Natural killer cell treated with Interleukin-12 subunit alpha and Interleukin-12 subunit beta and Interleukin-15 and Interleukin-18, amount 100 ng/mL, for 72 hours (primary cell): ENCODE measurements around the gene PLSCR3. TPM values are rescaled to one million over a fixed set of nuclear protein-coding genes. Genes with fewer than 3 reads are reported as not detected.

Source experiments
- ATAC-seq, 2 donors: fragments of 150-1000 bp; cut with Tn5 transposase in 1 of 2; sonication (Bioruptor Pico), chemical (Tn5 transposase) in 1 of 2; 2 replicates each; pipeline ENCODE4 v1.10.0; 2021
- DNase-seq: peaks from one replicate; pipeline ENCODE4 v3.0.0; 2022; ENCODE audit warnings: low spot score
- H3K27ac Mint-ChIP-seq, 2 donors: 1 replicate in 1 of 2; 2 replicates in 1 of 2; pipeline ENCODE4 v1.8.0; 2022; ENCODE audit warnings: mixed read lengths in 2 of 2, mild to moderate bottlenecking in 1 of 2, moderate library complexity in 1 of 2
- H3K27me3 Mint-ChIP-seq, 2 donors: 1 replicate in 1 of 2; 2 replicates in 1 of 2; pipeline ENCODE4 v1.8.0; 2022; ENCODE audit warnings: mixed read lengths in 2 of 2
- H3K36me3 Mint-ChIP-seq: one replicate; pipeline ENCODE4 v1.8.0; 2022; ENCODE audit warnings: mixed read lengths
- H3K4me1 Mint-ChIP-seq, 2 donors: 1 replicate in 1 of 2; 2 replicates in 1 of 2; pipeline ENCODE4 v1.8.0; 2022; ENCODE audit warnings: low read depth in 2 of 2, mixed read lengths in 2 of 2, mild to moderate bottlenecking in 1 of 2
- H3K4me3 Mint-ChIP-seq: one replicate; pipeline ENCODE4 v1.8.0; 2022; ENCODE audit warnings: mixed read lengths
- H3K9me3 Mint-ChIP-seq: 2 replicates; pipeline ENCODE4 v1.8.0; 2022; ENCODE audit warnings: mixed read lengths
- total RNA-seq, 2 donors: library from RNA; stranded (reverse); gene quantifications; one replicate each; pipeline ENCODE4 v1.2.3, GENCODE V29; 2022

PLSCR3 gene
- total RNA-seq, 2 donors from 2014 or later, result 32.2 to 48.4 TPM

GRCh38 chr17:7351665-7352502 lies 42.4 kb downstream of the PLSCR3 start, which contains the start of gene KCTD11:
Gene KCTD11, plus strand, starts transcription at chr17:7352162.
- Mint-ChIP-seq H3K27ac (peak within 1 kb of the TSS; percentile 84 to 91), H3K9me3 (no peaks in the 10 kb centered on the region), H3K36me3 (no peaks in the 10 kb centered on the region), H3K4me1 (peaks cover 17 to 41% of the 10 kb centered on the region in 2 donors), H3K27me3 (no peaks in the 10 kb centered on the region), H3K4me3 (peak within 1 kb of the TSS; percentile 95)
- DNase-seq (peak; percentile 94), ATAC-seq (peak; percentile 91 to 93)

GRCh38 chr17:7348478-7349242 lies 45.7 kb downstream of the PLSCR3 start:
- H3K4me3 Mint-ChIP-seq, result no peak overlapping the region
- H3K4me1 Mint-ChIP-seq, result peaks cover 18 to 26% of the 10 kb centered on the region in 2 donors
- H3K27me3 Mint-ChIP-seq, result no peaks in the 10 kb centered on the region

GRCh38 chr17:7347630-7348477 lies 46.5 kb downstream of the PLSCR3 start:
- H3K36me3 Mint-ChIP-seq, result peaks cover 5% of the 10 kb centered on the region

More at GRCh38 chr17:7348478-7349242, 45.7 kb downstream of the PLSCR3 start:
- peaks cover 5% of the 10 kb centered on the region for H3K36me3 Mint-ChIP-seq
- no peaks in the 10 kb centered on the region for H3K9me3 Mint-ChIP-seq
- DNase-seq (no peak), ATAC-seq (no peak)
- peak overlapping the region in 1 of 2 donors; percentile 57 for H3K27ac Mint-ChIP-seq

GRCh38 chr17:7346761-7347614 lies 47.3 kb downstream of the PLSCR3 start:
- peaks cover 10 to 18% of the 10 kb centered on the region in 2 donors for H3K4me1 Mint-ChIP-seq
- no peaks in the 10 kb centered on the region for H3K27me3 Mint-ChIP-seq
- no peak for DNase-seq
- peaks cover 5% of the 10 kb centered on the region for H3K36me3 Mint-ChIP-seq
- H3K9me3 Mint-ChIP-seq, result no peaks in the 10 kb centered on the region
- H3K27ac Mint-ChIP-seq, result no peak overlapping the region
- ATAC-seq, result no peak
- H3K4me3 Mint-ChIP-seq, result no peak overlapping the region

More at GRCh38 chr17:7347630-7348477, 46.5 kb downstream of the PLSCR3 start:
- Mint-ChIP-seq H3K9me3 (no peaks in the 10 kb centered on the region), H3K27ac (no peak overlapping the region), H3K4me3 (no peak overlapping the region), H3K4me1 (peaks cover 16 to 25% of the 10 kb centered on the region in 2 donors), H3K27me3 (no peaks in the 10 kb centered on the region)
- no peak for ATAC-seq
- DNase-seq, result no peak

- no peaks in the 10 kb centered on the region for H3K9me3 Mint-ChIP-seq
- peaks cover 18% of the 10 kb centered on the region for H3K36me3 Mint-ChIP-seq
- no peaks in the 10 kb centered on the region for H3K27me3 Mint-ChIP-seq
- peaks cover 14 to 19% of the 10 kb centered on the region in 2 donors for H3K4me1 Mint-ChIP-seq
- no peak for DNase-seq
- no peak overlapping the region for H3K4me3 Mint-ChIP-seq
- H3K27ac Mint-ChIP-seq, result peak overlapping the region in 1 of 2 donors; percentile 63
- no peak for ATAC-seq
Measured at GRCh38 chr17:7343250-7343649, 51.1 kb downstream of the PLSCR3 start.

- peaks cover 18% of the 10 kb centered on the region for H3K36me3 Mint-ChIP-seq
- DNase-seq (no peak), ATAC-seq (no peak)
- peak overlapping the region in 1 of 2 donors; percentile 22 for H3K27ac Mint-ChIP-seq
- H3K4me3 Mint-ChIP-seq, result no peak overlapping the region
- H3K9me3 Mint-ChIP-seq, result no peaks in the 10 kb centered on the region
- H3K27me3 Mint-ChIP-seq, result no peaks in the 10 kb centered on the region
- H3K4me1 Mint-ChIP-seq, result peaks cover 25 to 31% of the 10 kb centered on the region in 2 donors
Measured at GRCh38 chr17:7341842-7342241, 52.5 kb downstream of the PLSCR3 start.

- ATAC-seq, result no peak
- H3K27ac Mint-ChIP-seq, result peak overlapping the region; percentile 69 to 70
- DNase-seq, result no peak
- H3K27me3 Mint-ChIP-seq, result no peaks in the 10 kb centered on the region
- H3K4me3 Mint-ChIP-seq, result no peak overlapping the region
- H3K36me3 Mint-ChIP-seq, result peaks cover 18% of the 10 kb centered on the region
- no peaks in the 10 kb centered on the region for H3K9me3 Mint-ChIP-seq
- peaks cover 35 to 41% of the 10 kb centered on the region in 2 donors for H3K4me1 Mint-ChIP-seq
Measured at GRCh38 chr17:7340179-7340578, 54.1 kb downstream of the PLSCR3 start.

Other genes with a start within 250 kb of the PLSCR3 start
- gene ASGR1, start 215.2 kb downstream of the PLSCR3 start, total RNA-seq, result under 1 TPM in 1 of 2 donors, not detected in 1; 0.95 TPM
- gene DLG4, start 174.7 kb downstream of the PLSCR3 start, total RNA-seq, result 1 to 10 TPM; 3.3 to 8.3 TPM
- gene ACADVL, start 174.6 kb downstream of the PLSCR3 start, total RNA-seq, result 100 to 1,000 TPM; 651 to 710 TPM
- 10 to 100 TPM; 35.1 to 61.6 TPM for gene DVL2, start 160.0 kb downstream of the PLSCR3 start, total RNA-seq
- gene PHF23, start 155.1 kb downstream of the PLSCR3 start, total RNA-seq, result 10 to 100 TPM; 40.1 to 55.2 TPM
- 100 to 1,000 TPM; 197 to 277 TPM for gene GABARAP, start 152.1 kb downstream of the PLSCR3 start, total RNA-seq
- 100 to 1,000 TPM; 145 to 165 TPM for gene CTDNEP1, start 142.8 kb downstream of the PLSCR3 start, total RNA-seq
- 10 to 100 TPM; 43.5 to 70.5 TPM for gene ELP5, start 142.3 kb downstream of the PLSCR3 start, total RNA-seq
- gene CLDN7, start 132.0 kb downstream of the PLSCR3 start, total RNA-seq, result 1 to 10 TPM in 1 of 2 donors, under 1 TPM in 1; 0.73 to 1.1 TPM
- gene SLC2A4, start 112.8 kb downstream of the PLSCR3 start, total RNA-seq, result under 1 TPM in 1 of 2 donors, not detected in 1; 0.50 TPM
- gene YBX2, start 99.9 kb downstream of the PLSCR3 start, total RNA-seq, result not detected
- 1,000 to 10,000 TPM in 1 of 2 donors, 100 to 1,000 TPM in 1; 953 to 1,345 TPM for gene EIF5A, start 86.9 kb downstream of the PLSCR3 start, total RNA-seq
- 10 to 100 TPM; 58.1 to 87.0 TPM for gene GPS2, start 79.2 kb downstream of the PLSCR3 start, total RNA-seq
- gene NEURL4, start 65.2 kb downstream of the PLSCR3 start, total RNA-seq, result 10 to 100 TPM; 37.6 to 76.7 TPM
- gene ACAP1, start 58.0 kb downstream of the PLSCR3 start, total RNA-seq, result 100 to 1,000 TPM; 240 to 419 TPM
- gene KCTD11, start 42.4 kb downstream of the PLSCR3 start, total RNA-seq, result 10 to 100 TPM in 1 of 2 donors, 1 to 10 TPM in 1; 6.7 to 13.0 TPM
- gene TMEM95, start 39.4 kb downstream of the PLSCR3 start, total RNA-seq, result not detected
- under 1 TPM in 1 of 2 donors, not detected in 1; 0.36 TPM for gene TNK1, start 13.4 kb downstream of the PLSCR3 start, total RNA-seq
- 10 to 100 TPM; 40.1 to 51.1 TPM for gene TMEM256, start 9.6 kb upstream of the PLSCR3 start, total RNA-seq
- 1 to 10 TPM; 2.3 to 7.7 TPM for gene NLGN2, start 13.3 kb upstream of the PLSCR3 start, total RNA-seq
- not detected for gene SPEM1, start 25.8 kb upstream of the PLSCR3 start, total RNA-seq
- gene SPEM2, start 31.1 kb upstream of the PLSCR3 start, total RNA-seq, result not detected
- gene SPEM3, start 34.3 kb upstream of the PLSCR3 start, total RNA-seq, result not detected
- gene TMEM102, start 40.9 kb upstream of the PLSCR3 start, total RNA-seq, result 10 to 100 TPM; 11.2 to 14.2 TPM
- 1 to 10 TPM; 1.9 to 4.5 TPM for gene FGF11, start 45.0 kb upstream of the PLSCR3 start, total RNA-seq
- 10 to 100 TPM; 10.4 to 13.7 TPM for gene CHRNB1, start 50.5 kb upstream of the PLSCR3 start, total RNA-seq
- 10 to 100 TPM; 19.7 to 26.1 TPM for gene ZBTB4, start 85.1 kb upstream of the PLSCR3 start, total RNA-seq
- gene SLC35G6, start 86.9 kb upstream of the PLSCR3 start, total RNA-seq, result not detected
- gene POLR2A, start 89.8 kb upstream of the PLSCR3 start, total RNA-seq, result 100 to 1,000 TPM; 212 to 283 TPM
- 10 to 100 TPM; 54.9 to 69.3 TPM for gene TNFSF12, start 154.5 kb upstream of the PLSCR3 start, total RNA-seq
- 1 to 10 TPM; 3.1 to 6.8 TPM for gene TNFSF13, start 164.2 kb upstream of the PLSCR3 start, total RNA-seq
- gene SENP3, start 167.4 kb upstream of the PLSCR3 start, total RNA-seq, result 10 to 100 TPM; 56.2 to 90.1 TPM
- 10 to 100 TPM; 20.8 to 51.1 TPM for gene CD68, start 185.1 kb upstream of the PLSCR3 start, total RNA-seq
- 10 to 100 TPM; 82.7 to 95.5 TPM for gene MPDU1, start 189.3 kb upstream of the PLSCR3 start, total RNA-seq
- under 1 TPM in 1 of 2 donors, not detected in 1; 0.26 TPM for gene SOX15, start 195.6 kb upstream of the PLSCR3 start, total RNA-seq
- 10 to 100 TPM; 42.7 to 56.6 TPM for gene FXR2, start 220.4 kb upstream of the PLSCR3 start, total RNA-seq
- 10 to 100 TPM; 32.8 to 41.1 TPM for gene SAT2, start 233.3 kb upstream of the PLSCR3 start, total RNA-seq
- not detected for gene SHBG, start 235.6 kb upstream of the PLSCR3 start, total RNA-seq